GM11168 (cell line): ENCODE results near the gene KCNH4.

Experiments used
- in situ Hi-C: fragments of 300-500 bp; cut with MboI; formaldehyde crosslinking; loops from one replicate; pipeline ENCODE4 v1.12.0; 2022; ENCODE audit warnings: low sequenced_read_pairs; ENCODE audit not compliant: unreplicated experiment

The KCNH4 gene

DNA sequence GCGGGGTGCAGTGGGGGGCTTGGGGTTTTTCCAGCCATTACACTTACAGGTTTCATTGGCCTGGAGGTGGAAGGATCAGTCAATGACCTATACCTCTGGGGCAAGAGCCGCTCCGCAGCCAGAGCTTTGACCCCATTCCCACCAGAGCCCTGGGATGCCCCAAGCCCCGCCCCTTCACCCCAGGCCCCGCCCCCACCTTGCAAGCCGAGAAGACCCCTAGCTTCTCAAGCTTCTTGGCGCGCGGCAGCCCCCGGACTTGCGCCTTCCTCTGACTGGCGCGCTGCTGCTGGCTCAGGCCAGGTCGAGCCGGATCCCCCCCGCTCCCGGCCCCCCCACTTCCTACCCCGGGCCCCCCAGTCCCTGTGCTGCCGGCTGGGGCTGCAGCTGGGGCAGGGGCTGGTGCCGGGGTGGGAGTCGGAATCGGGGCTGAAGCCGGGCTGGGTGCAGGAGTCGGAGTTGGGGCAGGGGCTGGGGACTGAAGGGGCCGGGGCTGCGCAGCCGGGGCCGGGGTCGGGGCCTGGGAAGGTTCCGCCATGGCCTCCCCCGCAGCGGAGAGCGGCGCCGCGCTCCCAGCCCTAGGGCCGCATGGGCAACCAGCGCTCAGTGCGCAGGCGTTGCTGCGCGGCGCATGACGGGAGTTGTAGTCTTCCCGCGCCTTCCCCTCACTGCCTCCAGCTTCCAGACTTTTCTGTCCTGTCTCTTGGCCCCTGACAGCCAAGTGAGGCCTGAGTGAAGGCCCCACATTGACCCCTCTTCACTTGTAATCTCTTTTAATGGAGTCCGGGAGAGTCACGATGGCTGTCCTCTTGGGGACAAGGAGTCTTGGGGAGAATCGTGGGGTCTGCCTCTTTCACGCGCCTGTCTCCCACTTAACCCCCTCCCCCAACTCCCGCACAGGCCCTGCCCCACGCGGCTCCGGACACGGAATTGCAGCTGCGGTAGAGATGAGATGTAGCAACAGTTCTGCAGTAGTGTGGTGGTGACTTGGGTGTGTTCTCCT, 59.9 kb downstream of the KCNH4 start, which contains the start of gene KAT2A:
TSS of gene KAT2A (minus strand) at position 598 of the 1,000 bp plus-strand sequence. CDS start at position 535, 63 bp downstream.
- in situ Hi-C loops: no loop called here

DNA sequence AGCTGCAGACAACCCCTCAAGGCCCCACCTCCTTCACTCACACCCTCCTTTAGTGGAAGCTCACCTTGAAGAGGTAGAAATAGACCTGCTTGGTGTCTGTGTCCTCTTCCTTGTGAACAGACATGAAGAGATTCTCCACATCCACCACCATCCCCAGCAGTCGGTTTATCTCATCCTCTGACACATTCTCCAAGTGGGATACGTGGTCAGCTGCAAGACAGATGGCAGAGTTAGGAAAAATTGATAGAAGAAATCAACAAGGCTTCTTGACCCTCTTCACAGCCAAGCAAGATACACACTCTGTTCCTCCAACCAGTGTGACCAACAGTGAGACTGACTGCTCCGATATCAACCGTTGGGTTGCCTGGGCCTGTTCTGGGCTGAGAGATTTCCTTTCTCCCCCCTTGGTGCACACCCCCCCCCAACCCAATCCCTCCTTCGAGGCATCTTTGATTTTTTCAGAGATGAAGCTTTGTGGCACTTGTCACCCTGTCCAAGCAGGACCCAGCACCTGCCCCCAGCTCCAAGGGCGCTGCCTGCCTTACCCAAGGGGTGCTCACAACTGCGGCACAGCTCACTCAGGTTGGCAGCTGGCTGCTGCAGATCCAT, 60.7 kb downstream of the KCNH4 start:
- in situ Hi-C loops: no loop called here

DNA sequence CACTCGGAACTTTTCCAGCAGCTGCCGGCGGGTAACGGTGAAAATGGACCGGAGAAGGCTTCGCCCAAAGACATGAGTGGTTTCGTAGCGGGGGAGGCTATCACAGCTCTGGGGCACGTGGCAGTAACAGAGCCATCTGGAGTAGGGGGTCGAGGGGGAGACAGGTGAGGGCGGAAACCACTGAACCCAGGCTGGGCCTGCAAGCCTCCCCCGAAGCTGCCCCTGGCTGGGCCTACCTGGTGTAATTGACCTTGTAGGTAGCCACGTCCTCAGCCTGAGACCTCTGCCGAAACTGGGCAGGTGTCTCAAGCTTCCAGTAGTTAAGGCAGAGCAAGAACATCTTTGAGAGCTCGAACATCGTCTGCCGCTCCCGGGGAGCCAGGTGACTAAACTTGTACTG, 61.6 kb downstream of the KCNH4 start:
- in situ Hi-C loops: loop anchor here (10.0 kb wide), 1 partner anchor 54 kb away; no protein-coding TSS in a partner anchor

DNA sequence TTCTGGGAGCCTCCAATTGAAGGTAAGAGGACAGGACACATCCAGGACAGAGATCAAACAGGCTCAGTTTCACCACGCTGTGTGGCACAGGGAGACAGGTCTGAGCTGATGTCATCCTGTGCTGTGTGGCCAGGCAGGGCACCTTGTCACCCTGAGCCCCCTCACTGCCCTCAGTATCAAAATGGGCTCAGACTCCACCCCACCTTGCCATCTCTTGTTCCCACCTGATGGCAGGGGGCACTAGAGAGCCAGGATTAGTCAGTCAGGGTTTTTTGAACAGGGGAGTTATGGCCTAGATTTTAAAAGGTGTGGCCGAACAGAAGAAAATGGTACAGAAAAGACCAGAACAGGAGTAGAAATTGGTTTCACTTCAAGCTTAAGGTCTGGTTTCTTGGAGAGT, 62.4 kb downstream of the KCNH4 start:
- in situ Hi-C loops: loop anchor here (10.0 kb wide), 1 partner anchor 54 kb away; no protein-coding TSS in a partner anchor

DNA sequence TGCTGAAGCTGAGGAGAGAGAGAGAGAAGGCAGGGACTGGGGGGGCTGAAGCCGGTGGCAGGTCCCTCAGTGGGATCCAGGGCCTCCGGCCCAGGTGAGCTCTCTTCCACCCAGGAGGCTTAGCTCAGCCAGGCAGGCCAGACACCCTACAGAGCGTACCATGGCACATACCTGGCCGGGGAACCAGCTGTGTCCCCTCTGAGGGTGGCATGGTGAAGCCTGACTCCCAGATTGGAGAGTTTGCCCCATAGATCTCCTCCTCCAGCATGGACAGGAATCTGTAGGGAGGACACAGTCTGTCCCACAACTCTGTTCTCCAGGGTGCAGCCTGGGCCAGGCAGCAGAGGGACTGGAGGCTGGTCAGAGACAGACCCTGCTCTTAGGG, 62.8 kb downstream of the KCNH4 start:
- in situ Hi-C loops: loop anchor here (10.0 kb wide), 1 partner anchor 53 kb away; no protein-coding TSS in a partner anchor

DNA sequence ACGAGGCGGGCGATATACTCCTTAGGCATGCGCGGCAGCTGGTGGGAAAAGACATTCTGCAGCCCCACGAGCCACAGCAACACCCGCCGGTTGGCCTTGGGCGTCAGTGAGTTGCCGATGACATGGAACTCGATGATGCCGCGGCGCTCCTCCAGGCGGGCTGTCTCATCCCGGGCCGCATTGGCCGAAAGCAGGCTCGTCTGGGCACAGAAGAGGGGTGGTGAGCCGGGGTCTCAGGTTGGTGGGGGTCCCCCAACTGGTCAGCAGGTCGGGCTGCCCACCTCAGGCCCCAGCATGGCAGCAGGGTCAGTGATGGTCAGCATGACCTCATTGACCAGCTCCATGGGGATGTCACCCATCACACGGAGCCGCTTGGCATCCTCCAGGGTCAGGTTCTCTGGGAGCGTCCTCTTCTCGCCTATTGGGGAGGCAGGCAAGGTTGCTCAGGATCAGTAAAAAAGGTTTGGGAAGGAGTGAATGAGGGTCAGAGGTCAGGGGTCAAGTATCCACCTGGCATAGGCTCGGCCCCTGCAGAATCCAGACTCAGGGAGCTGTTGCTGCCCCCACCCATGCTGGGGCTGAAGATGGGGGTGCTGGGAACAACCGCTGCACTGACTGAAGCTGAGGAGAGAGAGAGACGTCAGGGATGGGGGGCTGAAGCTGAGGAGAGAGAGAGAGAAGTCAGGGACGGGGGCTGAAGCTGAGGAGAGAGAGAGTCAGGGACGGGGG, 63.4 kb downstream of the KCNH4 start:
- in situ Hi-C loops: loop anchor here (10.0 kb wide), 1 partner anchor 53 kb away; no protein-coding TSS in a partner anchor

DNA sequence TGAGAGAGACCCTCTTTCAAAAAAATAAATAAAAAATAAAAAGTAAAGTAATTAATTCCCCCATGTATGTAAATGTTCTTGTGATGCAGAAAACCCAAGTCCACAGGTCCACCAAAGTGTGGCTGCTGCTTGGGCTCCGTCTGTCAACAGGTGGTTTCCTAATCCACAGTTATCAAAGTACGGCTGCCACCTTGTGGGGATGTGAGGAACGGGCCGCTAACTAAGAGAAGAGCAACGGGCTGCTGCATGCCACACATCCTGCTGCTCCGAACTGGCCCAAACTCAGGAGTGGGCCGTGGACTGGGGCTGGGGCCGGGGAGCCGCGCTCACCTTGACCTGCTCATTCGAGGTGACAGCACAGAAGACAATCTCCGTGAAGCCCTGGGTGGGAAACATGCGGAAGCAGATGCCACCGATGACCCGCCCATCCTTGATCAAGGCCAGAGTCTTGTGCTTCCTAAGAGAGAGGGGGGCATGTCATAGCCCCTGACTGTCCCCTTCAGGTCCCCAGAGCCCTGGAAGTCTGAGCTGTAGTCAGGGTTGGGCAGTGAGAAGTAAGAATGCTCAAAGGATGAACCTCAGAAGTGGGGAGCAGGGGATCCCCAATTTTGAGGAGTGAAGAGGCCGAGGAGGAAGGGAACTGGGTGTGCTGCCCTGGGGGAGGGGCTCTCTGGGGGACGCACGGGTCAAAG, 64.1 kb downstream of the KCNH4 start:
- in situ Hi-C loops: loop anchor here (10.0 kb wide), 1 partner anchor 52 kb away; no protein-coding TSS in a partner anchor

DNA sequence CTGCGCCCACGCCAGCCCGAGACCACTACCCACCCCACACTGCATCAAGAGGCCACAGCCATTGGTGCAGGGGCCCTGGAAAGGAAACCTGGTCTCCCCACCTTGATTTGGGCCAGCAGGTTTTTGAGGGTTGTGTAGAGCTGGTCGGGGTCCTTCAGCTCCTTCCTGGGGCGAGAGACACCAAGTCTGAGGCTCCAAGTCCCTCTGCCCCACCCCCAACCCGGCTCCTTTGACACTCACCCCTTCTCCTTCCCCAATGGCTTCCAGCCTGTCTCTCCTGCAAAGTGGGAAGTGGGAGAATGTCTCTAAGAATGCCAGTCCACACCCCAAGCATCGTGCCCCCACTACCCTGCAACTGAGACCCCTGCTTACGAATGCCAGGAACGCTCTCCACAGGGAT, 66.8 kb downstream of the KCNH4 start:
- in situ Hi-C loops: loop anchor here (5.0 to 10.0 kb wide), 3 partner anchors 49 to 157 kb away; no protein-coding TSS in a partner anchor

DNA sequence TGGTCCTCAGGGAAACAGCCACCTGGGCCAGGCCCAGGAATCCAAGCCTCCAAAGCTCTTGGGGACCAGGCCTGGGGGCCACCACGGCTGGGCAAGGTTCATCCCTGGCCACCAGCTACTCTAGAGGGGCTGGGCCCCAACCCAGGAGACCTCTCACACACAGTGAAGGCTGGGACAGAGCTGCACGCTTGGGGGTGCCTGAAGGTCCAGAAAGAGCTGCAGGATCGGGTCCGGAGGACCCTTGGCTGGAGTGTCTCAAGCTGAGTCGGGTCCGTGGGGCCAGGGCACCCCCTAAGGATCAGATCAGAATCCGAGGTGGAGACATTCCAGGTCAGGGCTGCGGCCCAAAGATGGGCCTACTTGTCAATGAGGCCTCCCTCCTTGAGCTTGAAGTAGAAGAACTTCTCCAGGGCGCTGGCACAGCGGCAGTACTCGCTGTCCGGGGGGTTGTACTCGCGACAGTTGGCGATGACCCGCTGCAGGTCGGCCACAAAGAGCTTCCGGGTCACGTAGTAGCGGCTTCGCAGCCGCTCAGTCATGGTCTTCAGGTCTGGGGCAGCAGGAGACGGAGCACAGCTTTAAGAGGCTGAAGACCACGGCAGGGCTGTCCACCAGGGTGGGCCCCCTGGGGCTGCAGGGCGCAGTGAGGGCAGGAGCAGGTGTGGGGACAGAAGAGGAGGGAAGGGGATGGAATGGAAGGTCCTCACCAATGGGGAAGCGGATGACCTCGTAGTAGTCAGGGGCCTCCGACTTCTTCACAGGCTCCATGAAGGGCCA, 67.5 kb downstream of the KCNH4 start:
- in situ Hi-C loops: loop anchor here (5.0 to 10.0 kb wide), 3 partner anchors 49 to 156 kb away; no protein-coding TSS in a partner anchor

DNA sequence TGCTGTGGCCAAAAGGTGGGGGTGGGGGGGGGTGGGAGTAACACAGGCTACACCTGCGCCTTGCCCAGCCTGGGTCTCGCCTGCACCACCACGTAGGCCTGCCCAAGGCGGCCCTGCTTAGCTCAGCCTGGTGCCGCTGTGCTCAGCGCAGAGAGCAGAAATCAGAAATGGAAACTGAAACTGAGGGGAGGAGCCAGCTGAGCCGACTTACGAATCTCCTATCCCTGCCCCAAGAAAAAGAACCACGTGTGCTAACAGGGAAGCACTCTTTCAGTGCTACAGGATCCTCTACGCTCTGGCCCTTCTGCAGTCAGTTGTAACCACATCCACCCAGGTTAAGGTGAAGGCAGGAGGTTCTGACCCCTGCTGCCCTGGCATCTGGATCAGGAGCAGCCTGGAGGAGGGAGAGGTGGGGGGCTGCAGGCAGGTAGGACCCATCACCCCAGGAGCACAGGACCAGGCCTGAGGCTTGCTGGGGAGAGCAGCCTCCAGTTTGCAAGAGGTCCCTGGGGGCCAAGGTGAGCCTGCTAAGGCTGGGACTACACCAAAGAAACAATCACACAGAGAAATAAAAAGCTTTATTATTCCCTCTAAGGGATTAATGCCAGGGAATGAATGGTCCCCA, 68.3 kb downstream of the KCNH4 start, which contains the start of gene DHX58:
TSS of gene DHX58 (minus strand) at position 163 of the 625 bp plus-strand sequence. CDS start 822 bp downstream, outside the sequence.
- in situ Hi-C loops: loop anchor here (5.0 to 10.0 kb wide), 3 partner anchors 48 to 155 kb away; no protein-coding TSS in a partner anchor

DNA sequence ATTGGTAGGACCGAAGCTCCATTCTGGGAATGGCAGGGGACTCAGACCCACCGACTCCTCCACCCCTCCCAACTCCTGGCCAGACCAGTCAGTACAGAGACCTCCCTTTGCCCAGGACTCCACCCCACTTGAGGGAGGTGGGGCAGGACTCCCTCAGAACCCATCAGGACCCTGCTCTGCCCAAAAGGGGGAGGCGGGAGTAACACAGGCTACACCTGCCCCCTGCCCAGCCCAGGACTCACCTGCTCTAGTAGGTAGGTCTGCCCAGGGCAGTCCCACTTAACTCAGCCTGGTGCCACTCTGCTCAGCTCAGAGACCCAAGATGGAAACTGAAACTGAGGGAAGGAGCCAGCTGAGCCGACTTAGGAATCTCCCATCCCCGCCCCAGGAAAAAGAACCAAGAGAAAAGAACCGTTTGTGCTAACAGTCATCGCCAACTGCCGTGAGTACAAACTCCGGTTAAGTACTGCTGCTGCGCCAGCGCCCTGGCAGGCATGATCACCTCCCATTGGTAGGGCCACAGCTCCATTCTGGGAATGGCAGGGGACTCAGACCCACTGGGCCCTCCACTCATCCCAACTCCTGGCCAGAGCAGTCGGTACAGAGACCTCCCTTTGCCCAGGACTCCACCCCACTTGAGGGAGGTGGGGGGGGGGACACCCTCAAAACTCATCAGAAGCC, 68.9 kb downstream of the KCNH4 start:
- in situ Hi-C loops: loop anchor here (5.0 to 10.0 kb wide), 3 partner anchors 47 to 155 kb away; no protein-coding TSS in a partner anchor

DNA sequence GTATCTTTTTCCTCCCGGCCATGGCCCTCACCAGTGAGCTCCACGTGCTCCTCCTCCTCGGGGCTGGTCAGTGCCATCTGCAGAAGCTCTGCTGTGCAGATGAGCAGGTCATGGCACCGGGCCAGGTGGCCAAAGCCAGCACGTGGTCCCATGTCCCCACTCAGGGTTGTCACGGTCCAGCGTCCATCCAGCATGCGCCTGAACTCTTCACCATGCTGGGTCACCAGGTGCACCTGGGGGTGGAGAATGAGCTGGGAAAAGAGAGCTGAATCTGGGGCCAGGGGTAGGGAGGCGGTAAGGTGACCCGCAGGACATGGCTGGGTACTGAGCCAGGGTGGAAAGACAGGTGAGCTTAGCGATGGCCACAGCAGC, 69.7 kb downstream of the KCNH4 start:
- in situ Hi-C loops: loop anchor here (5.0 to 10.0 kb wide), 3 partner anchors 46 to 154 kb away; no protein-coding TSS in a partner anchor

DNA sequence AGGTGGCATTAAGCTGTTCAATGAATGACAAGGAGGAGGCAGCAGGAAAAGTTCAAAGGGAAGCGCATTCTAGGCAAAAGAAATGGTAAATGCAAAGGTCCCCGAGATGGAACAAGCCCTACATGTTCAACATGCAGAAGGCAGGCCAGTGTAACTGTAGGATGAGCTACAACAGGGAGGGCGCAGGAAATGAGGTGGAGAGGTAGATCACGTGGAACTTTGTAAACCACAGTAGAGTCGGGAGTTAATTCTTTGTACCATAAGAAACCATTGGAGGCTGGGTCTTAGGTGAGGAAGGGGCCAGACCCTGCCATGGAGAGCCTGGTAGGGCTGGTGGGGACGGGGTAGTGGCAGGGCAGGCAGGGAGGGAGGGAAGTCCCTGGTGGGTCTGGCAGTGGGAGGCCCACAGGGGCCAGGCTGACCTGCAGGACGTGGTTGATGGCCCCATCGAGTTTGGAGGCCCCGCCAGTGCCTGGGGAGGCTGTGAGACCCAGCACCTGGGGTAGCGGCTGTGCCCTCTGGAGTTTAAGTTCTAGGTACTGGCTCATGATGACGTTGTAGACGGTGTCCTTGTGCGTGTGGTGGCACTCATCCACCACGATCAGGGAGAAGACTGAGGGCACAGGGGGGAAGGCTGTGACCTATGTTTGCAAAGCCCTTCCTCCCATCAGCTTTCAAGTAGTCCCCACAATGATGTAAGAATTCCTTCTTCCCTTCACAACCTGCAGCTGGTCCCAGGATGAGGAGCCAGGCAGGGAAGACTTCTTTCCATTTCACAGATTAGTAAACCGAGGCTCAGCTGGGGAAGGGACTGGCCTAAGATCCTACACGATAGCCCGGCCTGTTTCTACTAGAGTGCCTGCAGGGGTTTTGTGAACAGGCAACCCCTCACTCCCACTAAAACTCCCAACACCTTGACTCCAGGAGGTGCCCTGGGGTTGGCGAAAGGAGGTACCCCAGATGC, 70.4 kb downstream of the KCNH4 start:
- in situ Hi-C loops: loop anchor here (5.0 to 10.0 kb wide), 3 partner anchors 46 to 153 kb away; no protein-coding TSS in a partner anchor

DNA sequence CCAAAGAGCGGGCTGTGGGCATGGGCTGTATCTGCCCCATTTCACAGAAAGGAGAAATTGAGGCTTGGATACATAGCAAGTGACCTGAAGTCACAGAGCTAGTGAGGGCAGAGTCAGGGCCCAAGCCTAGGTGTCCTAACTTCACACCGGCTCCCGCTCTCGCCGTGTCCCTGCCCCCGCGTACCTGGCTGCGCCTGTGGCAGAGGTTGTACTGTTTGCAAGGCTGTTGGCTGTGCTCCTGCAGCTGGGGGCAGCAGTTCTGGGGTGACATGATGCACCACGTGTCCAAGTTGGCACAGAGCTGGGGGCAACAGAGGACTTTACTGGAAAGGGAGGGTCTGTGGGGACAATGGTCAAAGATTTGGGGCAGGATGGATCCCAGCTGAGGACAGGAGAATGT, 71.9 kb downstream of the KCNH4 start:
- in situ Hi-C loops: no loop called here

DNA sequence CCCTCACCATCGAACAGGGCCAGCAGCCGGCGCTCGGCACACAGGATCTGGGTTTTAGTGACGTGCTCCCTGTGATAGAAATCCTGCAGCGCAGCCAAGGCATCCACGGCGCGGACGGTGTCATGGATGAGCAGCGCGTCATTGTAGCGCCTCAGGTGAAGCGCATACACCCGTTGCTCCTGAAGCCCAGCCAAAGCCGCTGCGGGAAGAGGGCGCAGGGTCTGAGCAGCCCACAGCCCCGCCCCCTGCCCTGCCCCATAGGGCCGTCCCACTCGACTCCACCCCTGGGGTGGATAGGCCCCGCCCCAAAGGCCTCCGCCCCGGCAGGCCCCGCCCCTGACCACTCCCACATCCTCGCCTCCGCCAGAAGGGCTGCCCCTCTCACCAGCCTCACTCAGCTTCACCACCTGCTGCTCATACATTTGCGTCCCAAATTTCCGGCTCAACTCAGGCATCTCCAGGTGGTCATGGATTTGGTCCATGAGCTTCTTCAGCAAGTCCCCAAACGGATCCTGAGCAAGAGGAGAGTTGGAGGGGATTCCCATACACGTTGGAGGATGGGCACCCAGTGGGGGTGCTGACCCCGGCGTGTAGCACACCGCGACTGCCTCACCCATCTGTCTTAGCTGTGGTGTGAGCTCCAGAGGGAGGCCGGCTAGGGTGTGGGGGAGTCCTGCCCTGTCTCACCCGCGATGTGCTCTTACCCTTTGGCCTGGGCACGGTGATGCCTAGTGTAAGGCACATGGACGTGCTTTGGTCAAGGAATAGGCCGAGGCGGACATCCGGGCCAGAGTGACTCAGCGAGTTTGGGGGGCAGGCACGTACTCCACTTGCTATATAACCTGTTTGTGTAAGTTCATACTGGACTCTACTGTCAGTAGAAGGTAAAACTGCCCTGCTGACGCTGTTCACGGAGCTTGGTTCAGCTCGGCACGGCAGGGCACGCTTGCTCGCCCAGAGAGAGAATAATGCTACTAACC, 73.1 kb downstream of the KCNH4 start:
- in situ Hi-C loops: no loop called here
